Measurements from ENCODE around the gene SLC3A2.
A peak's percentile ranks its signal among the peaks of the same experiment; 100 is the strongest.
"Not testable (repeated sequence)": the region's sequence is repeated elsewhere in the genome, so short reads cannot be mapped to it uniquely, and the experiment has no call there.

The SLC3A2 gene

GRCh38 chr11:62880803-62881578 is at the start of gene SLC3A2:
Gene SLC3A2 (plus strand): TSS chr11:62880896. CDS start chr11:62881024, 128 bp downstream.
- DNase-seq (ENCODE audit: low read depth in 3 of 3): peak; percentile 76 to 86 (median 80)

- DNase-seq (ENCODE audit: low read depth in 3 of 3): no peak
Observed at GRCh38 chr11:62830904-62831519, 49.7 kb upstream of the SLC3A2 start.

- DNase-seq (ENCODE audit: low read depth in 3 of 3): peak; percentile 99
Observed at GRCh38 chr11:62831520-62832335, 49.0 kb upstream of the SLC3A2 start, which contains the start of gene STX5. Gene STX5 (minus strand): TSS chr11:62832051. CDS start chr11:62831243, 808 bp downstream.

GRCh38 chr11:62832336-62833234 is 48.1 kb upstream of the SLC3A2 start, which contains the start of gene TEX54:
Gene TEX54 (minus strand): TSS chr11:62832841.
- no peak for DNase-seq (ENCODE audit: low read depth in 3 of 3)

GRCh38 chr11:62835336-62835735 is 45.4 kb upstream of the SLC3A2 start:
- no peak for DNase-seq (ENCODE audit: low read depth in 3 of 3)

GRCh38 chr11:62839050-62839945 is 41.4 kb upstream of the SLC3A2 start, which contains the start of gene WDR74:
Gene WDR74 (minus strand): TSS chr11:62839590. CDS start chr11:62839570, 20 bp downstream.
- DNase-seq (ENCODE audit: low read depth in 3 of 3): peak; percentile 68 to 87 (median 82)

GRCh38 chr11:62840721-62841360 is 39.9 kb upstream of the SLC3A2 start:
- peak; percentile 49 to 66 (median 55) for DNase-seq (ENCODE audit: low read depth in 3 of 3)

- peak; percentile 58 to 71 (median 61) for DNase-seq (ENCODE audit: low read depth in 3 of 3)
Observed at GRCh38 chr11:62841361-62842170, 39.1 kb upstream of the SLC3A2 start.

GRCh38 chr11:62842171-62842741 is 38.4 kb upstream of the SLC3A2 start:
- DNase-seq (ENCODE audit: low read depth in 3 of 3): peak in 2 of 3 experiments; percentile 18 to 51

- not testable (repeated sequence) for DNase-seq (ENCODE audit: low read depth in 3 of 3)
Observed at GRCh38 chr11:62842891-62843290, 37.8 kb upstream of the SLC3A2 start.

GRCh38 chr11:62843466-62843865 is 37.2 kb upstream of the SLC3A2 start:
- DNase-seq (ENCODE audit: low read depth in 3 of 3): no peak

- no peak for DNase-seq (ENCODE audit: low read depth in 3 of 3)
Observed at GRCh38 chr11:62844154-62844553, 36.5 kb upstream of the SLC3A2 start.

- no peak for DNase-seq (ENCODE audit: low read depth in 3 of 3)
Observed at GRCh38 chr11:62846177-62846576, 34.5 kb upstream of the SLC3A2 start.

- DNase-seq (ENCODE audit: low read depth in 3 of 3): no peak
Observed at GRCh38 chr11:62847767-62848314, 32.9 kb upstream of the SLC3A2 start.

GRCh38 chr11:62850911-62851806 is 29.5 kb upstream of the SLC3A2 start:
- no peak for DNase-seq (ENCODE audit: low read depth in 3 of 3)

- DNase-seq (ENCODE audit: low read depth in 3 of 3): no peak
Observed at GRCh38 chr11:62851807-62852522, 28.7 kb upstream of the SLC3A2 start.

All from stimulated activated CD4-positive, alpha-beta T cell treated with anti-CD3 and anti-CD28 coated beads, TNF-alpha, amount 100 ng/mL, for 4 hours (primary cell).